Measurements from ENCODE around the gene GFOD1.

- TF ChIP-seq POLR2A (IDR thresholded peaks at IDR 0.05), result no peak
- no peak for TF ChIP-seq CTCF (IDR thresholded peaks at IDR 0.05)
These were observed 67.1 kb downstream of the GFOD1 start for GRCh38 chr6:13420269-13420668.
